Astrocyte (in vitro differentiated cells and primary cell): ENCODE data around the gene FTCD.

ENCODE experiments used
- EZH2 ChIP-seq: IDR thresholded peaks from 2 replicates; pipeline ENCODE4 v1.6.1; 2012; ENCODE audit warnings: mild to moderate bottlenecking, low read length, inconsistent platforms; ENCODE audit not compliant: insufficient read depth
- TF ChIP-seq, protein P1 (sequence below): IDR thresholded peaks from 2 replicates; pipeline ENCODE4 v1.5.1; 2011; ENCODE audit warnings: low read depth, mild to moderate bottlenecking, inconsistent platforms, low read length, moderate library complexity; ENCODE audit not compliant: insufficient read depth

GRCh38 chr21:46154955-46155513 lies 345 bp downstream of the FTCD start:
- TF ChIP-seq EZH2, result no peak
- TF ChIP-seq, protein P1, sequence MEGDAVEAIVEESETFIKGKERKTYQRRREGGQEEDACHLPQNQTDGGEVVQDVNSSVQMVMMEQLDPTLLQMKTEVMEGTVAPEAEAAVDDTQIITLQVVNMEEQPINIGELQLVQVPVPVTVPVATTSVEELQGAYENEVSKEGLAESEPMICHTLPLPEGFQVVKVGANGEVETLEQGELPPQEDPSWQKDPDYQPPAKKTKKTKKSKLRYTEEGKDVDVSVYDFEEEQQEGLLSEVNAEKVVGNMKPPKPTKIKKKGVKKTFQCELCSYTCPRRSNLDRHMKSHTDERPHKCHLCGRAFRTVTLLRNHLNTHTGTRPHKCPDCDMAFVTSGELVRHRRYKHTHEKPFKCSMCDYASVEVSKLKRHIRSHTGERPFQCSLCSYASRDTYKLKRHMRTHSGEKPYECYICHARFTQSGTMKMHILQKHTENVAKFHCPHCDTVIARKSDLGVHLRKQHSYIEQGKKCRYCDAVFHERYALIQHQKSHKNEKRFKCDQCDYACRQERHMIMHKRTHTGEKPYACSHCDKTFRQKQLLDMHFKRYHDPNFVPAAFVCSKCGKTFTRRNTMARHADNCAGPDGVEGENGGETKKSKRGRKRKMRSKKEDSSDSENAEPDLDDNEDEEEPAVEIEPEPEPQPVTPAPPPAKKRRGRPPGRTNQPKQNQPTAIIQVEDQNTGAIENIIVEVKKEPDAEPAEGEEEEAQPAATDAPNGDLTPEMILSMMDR, result no peak
